Ovary (tissue), 9 donors: ENCODE data around the gene KCND3. TPM values are rescaled to one million over a fixed set of nuclear protein-coding genes. Genes with fewer than 3 reads are reported as not detected.

ENCODE experiments used
- DNase-seq, 5 donors: peaks; one replicate each; pipeline ENCODE4 v3.0.0-alpha.2; 2019 to 2020
- H3K27ac ChIP-seq, 2 donors: fragments of 200-600 bp; one replicate each; pipeline versions ENCODE4 v1.5.1 to v1.8.0; 2019 to 2022
- H3K27me3 ChIP-seq: fragments of 200-600 bp; one replicate; pipeline ENCODE4 v1.8.0; 2022
- H3K36me3 ChIP-seq: fragments of 200-600 bp; sonication (generic); one replicate; pipeline ENCODE4 v1.5.1; 2019
- H3K4me1 ChIP-seq: one replicate; pipeline ENCODE4 v1.8.1; 2013; ENCODE audit warnings: mild to moderate bottlenecking, moderate library complexity; ENCODE audit not compliant: insufficient read depth
- H3K4me3 ChIP-seq: fragments of 200-600 bp; sonication (generic); one replicate; pipeline ENCODE4 v1.5.1; 2017
- H3K9me3 ChIP-seq, 2 donors: fragments of 200-600 bp in 1 of 2; sonication (generic) in 1 of 2; one replicate each; pipeline versions ENCODE4 v1.5.1 to v1.8.1; 2013 to 2019; ENCODE audit warnings: mild to moderate bottlenecking in 1 of 2, moderate library complexity in 1 of 2
- CTCF ChIP-seq, 3 donors: fragments of 450-650 bp in 2 of 3; fragments of 200-600 bp in 1 of 3; IDR thresholded peaks; one replicate each; pipeline versions ENCODE4 v1.5.1 to v1.8.0; 2016 to 2022; ENCODE audit warnings: antibody characterized with exemption in 3 of 3, mild to moderate bottlenecking in 1 of 3
- EP300 ChIP-seq: sonication (generic); formaldehyde crosslinking; IDR thresholded peaks from one replicate; pipeline ENCODE4 v1.6.1; 2017; ENCODE audit warnings: antibody characterized with exemption
- POLR2A ChIP-seq: fragments of 450-650 bp; IDR thresholded peaks from one replicate; pipeline ENCODE4 v1.6.1; 2017; ENCODE audit warnings: antibody characterized with exemption, mild to moderate bottlenecking, moderate library complexity
- WGBS, 3 donors: extraction: QIAGEN DNeasy Blood & Tissue Kit in 1 of 3; methylation state at CpG; one replicate each; pipeline versions ENCODE4 v1.1.5 to v1.1.7; 2013 to 2017; 5-methylcytosine and 5-hydroxymethylcytosine counted together
- intact Hi-C, 4 donors: fragments of 100-400 bp; cut with DNase I; formaldehyde crosslinking; loops; one replicate each; pipeline versions ENCODE4 v1.11.0 to v1.15.1; 2022 to 2023
- polyA plus RNA-seq, 2 donors: library from polyadenylated mRNA; stranded (reverse); fragments of 200-250 nt in 1 of 2; fragments of 350-450 nt in 1 of 2; fragmentation: Illumina TruSeq in 1 of 2; extraction: RNeasy Lipid Tissue Mini Kit (QIAGEN cat#74804) in 1 of 2; gene quantifications; one replicate each; pipeline ENCODE4 v1.2.3, GENCODE V29; 2013 to 2014
- total RNA-seq, 7 donors: library from RNA; depleted of rRNA in 2 of 7; stranded (reverse); fragments of >200 nt in 2 of 7; fragmentation: NEBNext Ultra II Directional in 3 of 7; extraction: Animal tissue kit (Norgen Biotek cat#: 25700) in 3 of 7; gene quantifications; one replicate each; pipeline versions ENCODE4 v1.1.0 to v1.2.4, GENCODE V29; 2016 to 2023
- donor health status: DM: no; HTN: no; CAD: no; lungs with moderate emphysema.
- donor health status: DM: no; HTN: no; CAD: no.
- donor health status: Bipolar disorder and iron deficiency.
- donor health status: DM: yes; HTN: yes; CAD: no.
- donor health status: DM: no; HTN: no; CAD: no.
- donor health status: DM: yes; HTN: yes; CAD: no.

KCND3 gene
- total and polyA plus RNA-seq, 9 donors = 0.15 to 6.5 (median 0.60) TPM

GRCh38 chr1:111831153-111831552 lies 158.3 kb downstream of the KCND3 start:
- 2 to 19% (median 9%) methylated on average over 1 of the region's 1 CpG for WGBS, 3 donors
- H3K4me3 ChIP-seq = no peak overlapping the region
- H3K4me1 ChIP-seq = no peaks in the 10 kb centered on the region
- H3K27me3 ChIP-seq = no peaks in the 10 kb centered on the region
- DNase-seq = no peak
- H3K36me3 ChIP-seq = no peaks in the 10 kb centered on the region
- no peak for TF ChIP-seq CTCF (IDR thresholded peaks at IDR 0.05)
- TF ChIP-seq EP300 = no peak
- no peak for TF ChIP-seq POLR2A
- intact Hi-C loops = no loop called here
- H3K27ac ChIP-seq = no peak overlapping the region
- no peaks in the 10 kb centered on the region for H3K9me3 ChIP-seq

GRCh38 chr1:111827946-111828345 lies 161.5 kb downstream of the KCND3 start:
- Histone ChIP-seq H3K36me3 (no peaks in the 10 kb centered on the region), H3K9me3 (no peaks in the 10 kb centered on the region), H3K4me1 (no peaks in the 10 kb centered on the region), H3K4me3 (no peak overlapping the region), H3K27ac (no peak overlapping the region), H3K27me3 (no peaks in the 10 kb centered on the region)
- DNase-seq = no peak
- WGBS, 3 donors = 62 to 77% (median 64%) methylated on average over 6 of the region's 6 CpGs
- intact Hi-C loops = no loop called here
- TF ChIP-seq CTCF (IDR thresholded peaks at IDR 0.05) = no peak
- TF ChIP-seq POLR2A = no peak
- TF ChIP-seq EP300 = no peak

- Histone ChIP-seq H3K4me3 (no peak overlapping the region), H3K27ac (no peak overlapping the region), H3K36me3 (no peaks in the 10 kb centered on the region), H3K27me3 (no peaks in the 10 kb centered on the region), H3K4me1 (no peaks in the 10 kb centered on the region), H3K9me3 (no peaks in the 10 kb centered on the region)
- TF ChIP-seq POLR2A (no peak), EP300 (no peak), CTCF (IDR thresholded peaks at IDR 0.05) (no peak)
- 64 to 82% (median 65%) methylated on average over 4 of the region's 4 CpGs for WGBS, 3 donors
- no peak for DNase-seq
- intact Hi-C loops = no loop called here
Observed at GRCh38 chr1:111826278-111826677, 163.2 kb downstream of the KCND3 start.

- no peak for TF ChIP-seq CTCF (IDR thresholded peaks at IDR 0.05)
- TF ChIP-seq POLR2A = no peak
- no peak for TF ChIP-seq EP300
- H3K9me3 ChIP-seq = no peaks in the 10 kb centered on the region
- WGBS, 3 donors = 77 to 88% (median 81%) methylated on average over 3 of the region's 3 CpGs
- no peak overlapping the region for H3K4me3 ChIP-seq
- no peak for DNase-seq
- no peaks in the 10 kb centered on the region for H3K4me1 ChIP-seq
- H3K27ac ChIP-seq = no peak overlapping the region
- intact Hi-C loops = no loop called here
- no peaks in the 10 kb centered on the region for H3K27me3 ChIP-seq
- no peaks in the 10 kb centered on the region for H3K36me3 ChIP-seq
Observed at GRCh38 chr1:111825217-111825616, 164.3 kb downstream of the KCND3 start.

- WGBS, 3 donors = 94 to 95% (median 94%) methylated on average over 6 of the region's 6 CpGs
- no peak for DNase-seq
Observed at GRCh38 chr1:111822138-111822537, 167.3 kb downstream of the KCND3 start.

More at GRCh38 chr1:111822138-111822537, 167.3 kb downstream of the KCND3 start:
- H3K27ac ChIP-seq = no peak overlapping the region
- no peaks in the 10 kb centered on the region for H3K4me1 ChIP-seq
- no peak overlapping the region for H3K4me3 ChIP-seq
- no peak for TF ChIP-seq EP300
- no peak for TF ChIP-seq CTCF (IDR thresholded peaks at IDR 0.05)
- TF ChIP-seq POLR2A = no peak
- H3K27me3 ChIP-seq = no peaks in the 10 kb centered on the region
- no peaks in the 10 kb centered on the region for H3K36me3 ChIP-seq
- H3K9me3 ChIP-seq = no peaks in the 10 kb centered on the region
- intact Hi-C loops = no loop called here
